A673 (cell line): ENCODE measurements around the gene CYP4F3. TPM values are rescaled to one million over a fixed set of nuclear protein-coding genes. Genes with fewer than 3 reads are reported as not detected.

Experiments used
- BruUV-seq: library from RNA; stranded (reverse); fragments of 400-500 nt; replicated peaks from 2 replicates; lab custom pipeline; 2021; lab: Mats Ljungman, UMichigan
- CTCF ChIA-PET: fragments of 300-600 bp; sonication (Branson Sonifier 250); formaldehyde crosslinking; loops from one replicate; lab custom pipeline; 2022; ENCODE audit warnings: antibody characterized with exemption; lab: Charles Lee
- POLR2A ChIA-PET: fragments of 300-600 bp; sonication (Branson Sonifier 250); formaldehyde crosslinking; loops from one replicate; lab custom pipeline; 2022; ENCODE audit warnings: antibody characterized with exemption; ENCODE audit not compliant: low non-redundant PET; lab: Charles Lee
- DNase-seq: peaks from one replicate; pipeline ENCODE4 v3.0.0-alpha.2; 2015; ENCODE audit warnings: low spot score
- H3K27ac ChIP-seq: fragments of 200-600 bp; sonication (generic); 2 replicates; pipeline ENCODE4 v1.5.1; 2016; ENCODE audit warnings: mixed run types, low read depth, mild to moderate bottlenecking, mixed read lengths, antibody characterized with exemption, low read length; ENCODE audit not compliant: poor library complexity, severe bottlenecking
- H3K27me3 ChIP-seq: fragments of 200-600 bp; sonication (generic); replicated peaks from 2 replicates; pipeline ENCODE4 v1.6.1; 2017; ENCODE audit warnings: mixed run types, low read depth, mild to moderate bottlenecking, mixed read lengths, antibody characterized with exemption, low read length; ENCODE audit not compliant: insufficient read depth, poor library complexity
- H3K36me3 ChIP-seq: fragments of 200-600 bp; sonication (generic); 2 replicates; pipeline ENCODE4 v1.6.1; 2016; ENCODE audit warnings: mixed run types, mild to moderate bottlenecking, mixed read lengths, antibody characterized with exemption, low read length; ENCODE audit not compliant: insufficient read depth, poor library complexity, severe bottlenecking
- H3K4me1 ChIP-seq: fragments of 200-600 bp; sonication (generic); 2 replicates; pipeline ENCODE4 v1.6.1; 2017; ENCODE audit warnings: mixed run types, mild to moderate bottlenecking, mixed read lengths, antibody characterized with exemption, low read length; ENCODE audit not compliant: insufficient read depth, poor library complexity, severe bottlenecking
- H3K4me3 ChIP-seq: fragments of 200-600 bp; sonication (generic); 2 replicates; pipeline ENCODE4 v1.5.1; 2016; ENCODE audit warnings: low read depth, mixed run types, mild to moderate bottlenecking, mixed read lengths, low read length; ENCODE audit not compliant: poor library complexity, severe bottlenecking
- H3K9me3 ChIP-seq: fragments of 200-600 bp; sonication (generic); 2 replicates; pipeline ENCODE4 v1.6.1; 2016; ENCODE audit warnings: mixed run types, low read depth, mild to moderate bottlenecking, mixed read lengths, antibody characterized with exemption, low read length; ENCODE audit not compliant: poor library complexity, severe bottlenecking
- CTCF ChIP-seq: fragments of 300-800, 200-600 bp; sonication (generic); conservative IDR thresholded peaks from 2 replicates; pipeline ENCODE4 v1.5.1; 2017; ENCODE audit warnings: low read depth, mild to moderate bottlenecking, antibody characterized with exemption, low read length, moderate library complexity, mixed read lengths
- EZH2 ChIP-seq: fragments of 200-600 bp; sonication (generic); IDR thresholded peaks from 2 replicates; pipeline ENCODE4 v1.6.1; 2017; ENCODE audit warnings: borderline replicate concordance, low read depth, mild to moderate bottlenecking, mixed read lengths, antibody characterized with exemption, low read length; ENCODE audit not compliant: poor library complexity, severe bottlenecking
- intact Hi-C: fragments of 100-400 bp; cut with micrococcal nuclease; formaldehyde crosslinking; loops from one replicate; pipeline ENCODE4 v1.10.0; 2022; ENCODE audit not compliant: unreplicated experiment
- total RNA-seq: library from RNA; stranded (reverse); gene quantifications from 2 replicates; pipeline ENCODE4 v1.2.3, GENCODE V29; 2021

CYP4F3 gene
- total RNA-seq, 1 experiment from 2014 or later = not detected

GRCh38 chr19:15666186-15666585 is 25.5 kb downstream of the CYP4F3 start:
- TF ChIP-seq CTCF (no peak), EZH2 (no peak)
- Histone ChIP-seq H3K9me3 (no peaks in the 10 kb centered on the region), H3K36me3 (no peaks in the 10 kb centered on the region), H3K4me1 (no peaks in the 10 kb centered on the region), H3K4me3 (no peak overlapping the region), H3K27ac (no peak overlapping the region), H3K27me3 (no peaks in the 10 kb centered on the region)
- CTCF ChIA-PET = no interaction called here
- DNase-seq = no peak
- no TSS peak for BruUV-seq
- POLR2A ChIA-PET = no interaction called here
- intact Hi-C loops = no loop called here

GRCh38 chr19:15666883-15667282 is 26.2 kb downstream of the CYP4F3 start:
- Histone ChIP-seq H3K9me3 (no peaks in the 10 kb centered on the region), H3K36me3 (no peaks in the 10 kb centered on the region), H3K27ac (no peak overlapping the region), H3K4me1 (no peaks in the 10 kb centered on the region), H3K4me3 (no peak overlapping the region), H3K27me3 (no peaks in the 10 kb centered on the region)
- BruUV-seq = no TSS peak
- TF ChIP-seq EZH2 (no peak), CTCF (no peak)
- intact Hi-C loops = no loop called here
- CTCF ChIA-PET = no interaction called here
- POLR2A ChIA-PET = no interaction called here
- no peak for DNase-seq

- DNase-seq = no peak
- no peaks in the 10 kb centered on the region for H3K27me3 ChIP-seq
- ChIA-PET POLR2A (no interaction called here), CTCF (interaction anchor here (0.6 kb wide), 1 partner anchor 280 kb away, joined by 3 read pairs; no protein-coding TSS in a partner anchor)
- H3K9me3 ChIP-seq = no peaks in the 10 kb centered on the region
- H3K27ac ChIP-seq = no peak overlapping the region
- TF ChIP-seq EZH2 (no peak), CTCF (no peak)
- no peaks in the 10 kb centered on the region for H3K4me1 ChIP-seq
- no peaks in the 10 kb centered on the region for H3K36me3 ChIP-seq
- no peak overlapping the region for H3K4me3 ChIP-seq
- intact Hi-C loops = no loop called here
- BruUV-seq = no TSS peak
These were observed 28.7 kb downstream of the CYP4F3 start for GRCh38 chr19:15669440-15669839.
